ENCODE results near the gene ST6GALNAC6. TPM values are rescaled to one million over a fixed set of nuclear protein-coding genes. Genes with fewer than 3 reads are reported as not detected.

The ST6GALNAC6 gene
- total and polyA plus RNA-seq, 2 of the 8 experiments (the other 6 are each of a cell fraction or from before 2014, with no cell fraction given) = 43.7 to 64.4 TPM

DNA sequence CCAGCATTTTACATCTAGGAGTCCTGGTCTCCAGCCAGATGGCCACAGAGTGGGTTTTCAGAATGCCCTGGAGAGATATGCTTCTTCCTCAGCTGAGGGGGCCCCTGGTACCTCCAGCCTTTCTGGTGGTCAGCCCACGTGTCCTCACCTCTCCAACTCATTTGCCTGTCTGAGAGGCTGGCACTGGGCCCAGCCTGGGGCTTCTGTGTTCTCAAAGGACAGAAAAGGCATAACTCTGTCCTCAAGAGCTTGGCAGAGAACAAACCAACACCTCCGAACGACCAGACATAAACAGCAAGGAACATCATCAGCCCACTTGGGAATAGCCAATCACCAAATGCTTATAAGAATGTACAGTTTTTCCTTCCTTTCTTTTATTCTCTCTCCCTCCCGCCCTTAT, 62.1 kb downstream of the ST6GALNAC6 start:
- Histone ChIP-seq H2BK20ac (ENCODE audit: low read length) (no peak overlapping the region), H3K4me3 (ENCODE audit: extremely low read depth in 1 of 4, insufficient read depth in 2 of 4, low read depth in 3 of 4, low read length in 4 of 4) (no peak overlapping the region), H3K79me1 (ENCODE audit: low read depth, low read length) (no peaks in the 10 kb centered on the region), H3K4me2 (ENCODE audit: insufficient read depth in 1 of 2, low read depth in 2 of 2, low read length in 2 of 2) (no peak overlapping the region), H3K27me3 (replicated peaks in 1 of 4; ENCODE audit: control insufficient read depth in 3 of 4, extremely low read depth in 1 of 4, insufficient read depth in 3 of 4, low read length in 3 of 4) (no peaks in the 10 kb centered on the region), H2BK15ac (ENCODE audit: low read length) (no peak overlapping the region), H4K5ac (ENCODE audit: insufficient read length, low read depth, low read length) (no peak overlapping the region), H3K4ac (replicated peaks; ENCODE audit: insufficient read length, low read depth, low read length) (no peak overlapping the region), H2BK12ac (ENCODE audit: low read depth, low read length) (no peak overlapping the region), H3K23me2 (ENCODE audit: low read depth, low read length) (no peaks in the 10 kb centered on the region), H3K9ac (replicated peaks in 1 of 4; ENCODE audit: extremely low read depth in 1 of 4, low read depth in 3 of 4, low read length in 3 of 4) (no peak overlapping the region), H2BK120ac (replicated peaks; ENCODE audit: low read depth, low read length) (no peak overlapping the region), H3K4me1 (replicated peaks in 1 of 4; ENCODE audit: control insufficient read depth in 3 of 4, insufficient read depth in 4 of 4, low read length in 3 of 4) (peaks cover 0 to 4% (median 0%) of the 10 kb centered on the region in 4 experiments; a peak in 2 of 7 replicates), H2AFZ (ENCODE audit: low read length) (no peak overlapping the region), H2AK5ac (ENCODE audit: low read depth, low read length) (no peak overlapping the region), H4K20me1 (replicated peaks in 1 of 2; ENCODE audit: control insufficient read depth in 1 of 2, insufficient read depth in 2 of 2, low read length in 2 of 2) (no peaks in the 10 kb centered on the region), H3K14ac (ENCODE audit: insufficient read length) (no peak overlapping the region), H4K8ac (ENCODE audit: extremely low read depth, insufficient read depth, low read length) (no peak overlapping the region), H3K36me3 (ENCODE audit: control insufficient read depth in 2 of 4, insufficient read depth in 4 of 4, low read length in 3 of 4) (no peaks in the 10 kb centered on the region), H3K56ac (replicated peaks; ENCODE audit: insufficient read length, low read depth, low read length) (no peak overlapping the region), H4K91ac (replicated peaks; ENCODE audit: insufficient read length, low read length) (no peak overlapping the region), H3K79me2 (ENCODE audit: control insufficient read depth in 1 of 2, insufficient read depth in 2 of 2, low read length in 2 of 2) (no peaks in the 10 kb centered on the region), H3K23ac (ENCODE audit: insufficient read length) (no peak overlapping the region), H2BK5ac (ENCODE audit: low read depth, low read length) (no peak overlapping the region), H3K18ac (ENCODE audit: extremely low read depth, low read length) (no peak overlapping the region), H3K27ac (ENCODE audit: low read depth, low read length) (no peak overlapping the region), H3K9me3 (ENCODE audit: insufficient read depth in 2 of 2, low read depth in 1 of 2, low read length in 1 of 2) (no peaks in the 10 kb centered on the region)
- ChIA-PET POLR2A (ENCODE audit: partially characterized antibody) (interaction anchor here (1.0 to 1.1 kb wide), 2 partner anchors 12 to 48 kb away, joined by 3 read pairs; no protein-coding TSS in a partner anchor), CTCF (ENCODE audit: partially characterized antibody) (interaction anchor here (0.7 to 7.9 kb wide), 14 partner anchors 11 to 248 kb away, joined by 3 to 51 read pairs (median 4); partner anchors contain the start of genes ENG and TOR2A)
- DNase-seq (ENCODE audit: low read depth in 1 of 2, low spot score in 2 of 2) (no peak), FAIRE-seq (no peak)
- WGBS, 2 experiments (ENCODE audit: extremely low coverage in 1 of 2, insufficient coverage in 1 of 2, insufficient read length in 1 of 2, insufficient replicate concordance in 2 of 2, low coverage in 1 of 2, low lambda C conversion rate in 2 of 2, missing lambda C conversion rate in 1 of 2) = 89% methylated on average over 4 of the region's 4 CpGs; no CpG with 5 or more reads in 1 of the 2 experiments
- no peak for TF ChIP-seq ZNF274 (IDR thresholded peaks at IDR 0.05; ENCODE audit: borderline replicate concordance, extremely low read depth, low read length)
- TF ChIP-seq RBBP5 (IDR thresholded peaks at IDR 0.05; ENCODE audit: borderline replicate concordance, low read depth, low read length) = no peak
- no peak for TF ChIP-seq FOSL1 (IDR thresholded peaks at IDR 0.05; ENCODE audit: insufficient read depth, low read depth, low read length)
- no peak for TF ChIP-seq BACH1 (IDR thresholded peaks at IDR 0.05; ENCODE audit: low read length)
- no peak for TF ChIP-seq RAD21 (IDR thresholded peaks at IDR 0.05 in 1 of 2, conservative IDR thresholded peaks at IDR 0.05 in 1 of 2; ENCODE audit: low read depth in 2 of 2, low read length in 2 of 2)
- no peak for TF ChIP-seq GABPA (IDR thresholded peaks at IDR 0.05; ENCODE audit: borderline replicate concordance, insufficient read depth, low read length)
- TF ChIP-seq GTF2F1 (IDR thresholded peaks at IDR 0.05; ENCODE audit: borderline replicate concordance, low read depth, low read length) = no peak
- TF ChIP-seq SIRT6 (IDR thresholded peaks at IDR 0.05; ENCODE audit: low read length) = no peak
- no peak for TF ChIP-seq POLR2AphosphoS5 (IDR thresholded peaks at IDR 0.05; ENCODE audit: low read depth, low read length)
- no peak for TF ChIP-seq CHD1 (IDR thresholded peaks at IDR 0.05; ENCODE audit: low read depth, low read length)
- TF ChIP-seq KDM5A (IDR thresholded peaks at IDR 0.05; ENCODE audit: low read length) = no peak
- TF ChIP-seq KDM4A (IDR thresholded peaks at IDR 0.05; ENCODE audit: low read depth, low read length, severe bottlenecking) = no peak
- no peak for TF ChIP-seq POU5F1 (IDR thresholded peaks at IDR 0.05; ENCODE audit: low read depth, low read length)
- TF ChIP-seq TAF1 (IDR thresholded peaks at IDR 0.05; ENCODE audit: low read depth, low read length) = no peak
- no peak for TF ChIP-seq SRF (IDR thresholded peaks at IDR 0.05; ENCODE audit: low read depth, low read length)
